NCI-H187 (cell line): ENCODE results near the gene CYB561A3.
A peak's percentile ranks its signal among the peaks of the same experiment; 100 is the strongest.

Experiments used
- DNase-seq, 2 experiments: peaks; one replicate each; lab custom pipeline; 2025; lab: John Stamatoyannopoulos, UW

The CYB561A3 gene

GRCh38 chr11:61345170-61345610, 16.5 kb downstream of the CYB561A3 start:
- no peak for DNase-seq

GRCh38 chr11:61343792-61344745, 17.6 kb downstream of the CYB561A3 start:
- no peak for DNase-seq

- DNase-seq = no peak
These were observed 19.4 kb downstream of the CYB561A3 start for GRCh38 chr11:61342207-61342803.

GRCh38 chr11:61341706-61342105, 20.0 kb downstream of the CYB561A3 start:
- no peak for DNase-seq

GRCh38 chr11:61340979-61341378, 20.7 kb downstream of the CYB561A3 start:
- no peak for DNase-seq

- DNase-seq = no peak
These were observed 22.2 kb downstream of the CYB561A3 start for GRCh38 chr11:61339490-61339878.

- DNase-seq = no peak
These were observed 22.7 kb downstream of the CYB561A3 start for GRCh38 chr11:61338783-61339489.

- DNase-seq = no peak
These were observed 23.8 kb downstream of the CYB561A3 start for GRCh38 chr11:61337706-61338470.

GRCh38 chr11:61336171-61336935, 25.3 kb downstream of the CYB561A3 start:
- DNase-seq = peak; percentile 17 to 65

- DNase-seq = no peak
These were observed 26.3 kb downstream of the CYB561A3 start for GRCh38 chr11:61335355-61335710.

- DNase-seq = no peak
These were observed 27.0 kb downstream of the CYB561A3 start for GRCh38 chr11:61334434-61335354.

GRCh38 chr11:61333550-61334433, 27.9 kb downstream of the CYB561A3 start:
- DNase-seq = no peak

- peak; percentile 76 to 96 for DNase-seq
These were observed 28.7 kb downstream of the CYB561A3 start, which contains the start of the genes DDB1 and TKFC for GRCh38 chr11:61332797-61333549. Gene DDB1, minus strand, starts transcription at chr11:61333105. Its CDS starts 137 bp downstream, at chr11:61332968. Gene TKFC, plus strand, starts transcription at chr11:61333228. Its CDS starts 1,501 bp downstream, at chr11:61334729.

- DNase-seq = no peak
These were observed 29.3 kb downstream of the CYB561A3 start for GRCh38 chr11:61332281-61332796.

- no peak for DNase-seq
These were observed 30.0 kb downstream of the CYB561A3 start for GRCh38 chr11:61331651-61332050.

GRCh38 chr11:61329871-61330270, 31.8 kb downstream of the CYB561A3 start:
- DNase-seq = no peak

GRCh38 chr11:61328351-61328750, 33.3 kb downstream of the CYB561A3 start:
- no peak for DNase-seq

- no peak for DNase-seq
These were observed 34.0 kb downstream of the CYB561A3 start for GRCh38 chr11:61327669-61328071.
